H1 (cell line): ENCODE measurements around the gene NR1H3. TPM values are rescaled to one million over a fixed set of nuclear protein-coding genes. Genes with fewer than 3 reads are reported as not detected.

Source experiments
- CEBPB ChIP-seq: IDR thresholded peaks from 2 replicates; pipeline ENCODE4 v1.6.1; 2012; ENCODE audit warnings: low read depth, low read length
- CHD1 ChIP-seq: IDR thresholded peaks from 2 replicates; pipeline ENCODE4 v1.6.1; 2012; ENCODE audit warnings: low read depth, low read length, improper control_type of control experiment
- CHD7 ChIP-seq: fragments of 300-600 bp; sonication (generic); IDR thresholded peaks from 2 replicates; pipeline ENCODE4 v1.7.1; 2012; ENCODE audit warnings: low read length, moderate library complexity, mild to moderate bottlenecking, inconsistent platforms; ENCODE audit not compliant: insufficient replicate concordance
- CTBP2 ChIP-seq: IDR thresholded peaks from 2 replicates; pipeline ENCODE4 v1.7.0; 2011; ENCODE audit warnings: borderline replicate concordance, mild to moderate bottlenecking, moderate library complexity, mixed read lengths, low read length; ENCODE audit not compliant: insufficient read depth, insufficient read length
- CTCF ChIP-seq, 3 experiments: IDR thresholded peaks; 1 replicate in 2 of 3; 2 replicates in 1 of 3; pipeline versions ENCODE4 v1.5.1 to v1.6.1; 2011; ENCODE audit warnings: low read length in 3 of 3, mild to moderate bottlenecking in 3 of 3, inconsistent platforms in 2 of 3, low read depth in 1 of 3, moderate library complexity in 1 of 3; ENCODE audit not compliant: insufficient read depth in 1 of 3; ENCODE audit errors: control extremely low read depth in 1 of 3
- HDAC6 ChIP-seq: IDR thresholded peaks from one replicate; pipeline ENCODE4 v1.7.1; 2012; ENCODE audit warnings: low read depth, mild to moderate bottlenecking, inconsistent platforms, low read length, moderate library complexity
- SIN3A ChIP-seq, 2 experiments: IDR thresholded peaks in 1 of 2; conservative IDR thresholded peaks in 1 of 2; 2 replicates each; pipeline ENCODE4 v1.6.1; 2011 to 2012; ENCODE audit warnings: low read length in 2 of 2, improper control_type of control experiment in 1 of 2, low read depth in 1 of 2, mild to moderate bottlenecking in 1 of 2
- SP4 ChIP-seq: IDR thresholded peaks from 2 replicates; pipeline ENCODE4 v1.6.1; 2012; ENCODE audit warnings: low read length, inconsistent platforms
- ZNF274 ChIP-seq: IDR thresholded peaks from 2 replicates; pipeline ENCODE4 v1.7.0; 2012; ENCODE audit warnings: low read length, borderline replicate concordance; ENCODE audit errors: extremely low read depth
- polyA plus RNA-seq, 7 experiments: library from polyadenylated mRNA; depleted of rRNA in 3 of 7; stranded (reverse) in 5 of 7; unstranded in 2 of 7; fragments of >200 nt in 5 of 7; fragments of 200-250 nt in 2 of 7; gene quantifications; 1 replicate in 5 of 7; 2 replicates in 1 of 7; 4 replicates in 1 of 7; pipeline versions ENCODE4 v1.2.1 to v1.2.3, GENCODE V29; 2011 to 2013; ENCODE audit warnings: missing spikeins in 2 of 7, mixed read lengths in 2 of 7
- total RNA-seq: library from RNA; stranded (reverse); fragmentation: NEBNext Ultra II Directional; extraction: Animal tissue kit (Norgen Biotek cat#: 25700); gene quantifications from 2 replicates; pipeline ENCODE4 v1.2.1, GENCODE V29; 2021

The NR1H3 gene
- total and polyA plus RNA-seq, 2 of the 8 experiments (the other 6 are each of a cell fraction or from before 2014, with no cell fraction given): 19.9 to 42.1 TPM

- no peak for TF ChIP-seq CHD7
- TF ChIP-seq HDAC6: no peak
- no peak for TF ChIP-seq SIN3A (conservative IDR thresholded peaks at IDR 0.05 in 1 of 2, IDR thresholded peaks at IDR 0.05 in 1 of 2; ENCODE audit: low read depth in 1 of 2, low read length in 2 of 2)
- no peak for TF ChIP-seq CHD1
- no peak for TF ChIP-seq SP4
- TF ChIP-seq CEBPB: no peak
- no peak for TF ChIP-seq ZNF274
- TF ChIP-seq CTBP2: no peak
- TF ChIP-seq CTCF (IDR thresholded peaks at IDR 0.05; ENCODE audit: control extremely low read depth in 1 of 3, insufficient read depth in 1 of 3, low read depth in 1 of 3, low read length in 3 of 3): no peak
Measured at GRCh38 chr11:47208628-47209027, 49.2 kb upstream of the NR1H3 start (continued).
